GM19455 (cell line): Measurements from ENCODE around the gene TBC1D28.
"Not testable (repeated sequence)": the region's sequence is repeated elsewhere in the genome, so short reads cannot be mapped to it uniquely, and the experiment has no call there.

Source experiments
- ATAC-seq: cut with Tn5 transposase; IDR thresholded peaks from one replicate; pipeline ENCODE4 v1.9.1; 2021; ENCODE audit not compliant: unreplicated experiment

The TBC1D28 gene

DNA sequence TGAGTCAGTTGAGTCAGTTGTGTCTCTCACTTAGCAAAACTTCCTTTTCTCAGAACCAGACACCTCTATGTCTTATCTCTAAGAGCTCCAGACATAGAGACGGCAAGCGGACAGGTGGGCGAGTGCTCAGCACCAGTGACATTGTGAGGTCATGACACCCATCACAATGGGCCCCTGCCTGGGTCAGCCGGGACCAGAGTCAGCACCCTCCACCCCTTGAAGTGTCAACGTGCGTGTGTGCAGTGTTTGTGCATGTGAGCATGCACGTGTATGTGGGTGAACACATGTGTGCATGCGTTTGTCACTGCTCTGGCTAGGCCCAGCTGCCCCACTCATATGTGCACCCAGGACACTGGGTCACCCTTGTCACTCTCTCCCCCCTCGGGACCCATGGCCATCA lies at the start of gene TBC1D28:
Gene TBC1D28 (minus strand): TSS at position 101 of the 400 bp plus-strand sequence. CDS start 3,039 bp downstream, outside the sequence.
- ATAC-seq: not testable (repeated sequence)

- not testable (repeated sequence) for ATAC-seq
Observed at GRCh38 chr17:18682668-18683067, 38.5 kb upstream of the TBC1D28 start.

DNA sequence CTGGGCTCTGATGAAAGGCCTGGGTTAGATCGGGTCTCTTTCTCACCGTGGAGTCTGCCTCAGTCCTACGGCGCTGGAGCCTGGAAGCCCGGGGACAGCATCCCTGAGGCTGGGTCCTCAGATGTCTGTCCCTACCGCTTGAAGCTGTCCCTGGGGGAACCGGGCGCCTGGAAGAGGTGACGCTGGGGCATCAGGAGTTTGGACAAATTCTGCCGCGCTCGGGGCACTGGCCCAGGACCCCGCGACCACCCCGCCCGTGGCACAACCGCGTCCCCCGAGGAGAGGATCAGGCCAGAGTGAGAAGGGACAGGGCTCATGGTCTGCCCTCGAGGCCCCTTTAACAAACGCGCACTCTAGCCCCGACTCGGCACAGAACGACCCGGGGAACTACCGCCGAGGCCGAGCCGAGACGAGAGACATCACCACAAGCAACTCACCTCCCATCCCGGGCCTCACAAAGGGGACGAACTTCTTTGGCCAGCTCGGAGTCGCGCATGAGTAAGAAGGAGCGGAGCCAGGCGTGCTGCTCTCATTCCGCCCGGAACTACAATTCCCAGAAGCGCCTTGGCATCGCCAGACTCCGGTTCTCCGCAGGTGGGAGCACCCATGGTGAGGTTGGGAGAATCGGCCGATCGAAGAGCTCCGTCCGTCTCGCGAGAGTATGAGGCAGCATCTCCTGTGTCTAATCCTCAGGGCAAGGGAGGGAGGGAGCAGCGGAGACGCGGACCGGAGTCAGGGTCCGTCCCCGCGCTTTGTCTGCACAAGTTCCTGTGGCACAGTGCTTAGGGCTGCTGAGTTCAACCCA lies 37.8 kb upstream of the TBC1D28 start, which contains the start of gene FOXO3B:
Gene FOXO3B (minus strand): TSS at position 548 of the 805 bp plus-strand sequence. CDS start 663 bp downstream, outside the sequence.
- ATAC-seq: peak; percentile 66

- not testable (repeated sequence) for ATAC-seq
Observed at GRCh38 chr17:18677381-18677780, 33.2 kb upstream of the TBC1D28 start.

GRCh38 chr17:18676928-18677327 lies 32.7 kb upstream of the TBC1D28 start:
- not testable (repeated sequence) for ATAC-seq

DNA sequence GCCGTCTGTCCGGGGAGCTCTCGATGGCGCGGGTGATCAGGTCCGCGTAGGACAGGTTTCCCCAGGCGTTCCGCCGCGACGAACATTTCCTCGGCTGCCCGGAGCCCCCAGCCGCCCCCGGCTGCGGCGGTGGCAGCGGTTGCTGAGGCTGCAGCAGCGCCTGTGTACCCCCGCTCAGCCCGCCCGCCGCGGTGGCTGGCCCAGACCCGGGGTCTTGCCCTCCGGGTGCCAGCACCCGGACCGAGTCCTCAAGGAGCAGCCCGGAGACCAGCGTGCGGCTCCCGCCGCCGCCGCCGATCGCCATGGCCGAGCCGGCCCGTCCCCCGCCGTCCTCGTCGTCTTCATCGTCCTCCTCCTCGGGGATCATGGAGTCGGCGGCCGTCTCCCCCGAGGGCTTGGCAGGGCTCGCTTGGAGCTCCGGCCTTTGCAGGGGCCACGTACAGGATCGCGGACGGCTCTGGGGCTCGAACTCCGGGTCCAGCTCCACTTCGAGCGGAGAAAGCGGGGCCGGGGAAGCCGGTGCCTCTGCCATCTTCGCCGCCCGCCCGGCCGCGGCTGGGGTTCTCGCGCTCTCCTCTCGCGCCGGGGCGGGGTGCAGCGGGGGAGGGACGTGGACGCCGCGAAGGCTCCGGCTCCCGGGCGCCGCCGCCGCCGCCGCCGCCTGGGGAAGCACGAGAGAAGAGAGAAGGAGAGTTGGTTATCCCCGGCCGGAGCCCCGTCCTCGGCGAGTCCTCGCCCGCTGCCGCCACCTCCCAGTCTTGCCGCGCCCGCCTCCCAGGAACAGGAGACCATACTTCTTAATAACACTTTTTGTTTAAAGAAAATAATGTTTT lies 28.4 kb upstream of the TBC1D28 start:
- not testable (repeated sequence) for ATAC-seq

DNA sequence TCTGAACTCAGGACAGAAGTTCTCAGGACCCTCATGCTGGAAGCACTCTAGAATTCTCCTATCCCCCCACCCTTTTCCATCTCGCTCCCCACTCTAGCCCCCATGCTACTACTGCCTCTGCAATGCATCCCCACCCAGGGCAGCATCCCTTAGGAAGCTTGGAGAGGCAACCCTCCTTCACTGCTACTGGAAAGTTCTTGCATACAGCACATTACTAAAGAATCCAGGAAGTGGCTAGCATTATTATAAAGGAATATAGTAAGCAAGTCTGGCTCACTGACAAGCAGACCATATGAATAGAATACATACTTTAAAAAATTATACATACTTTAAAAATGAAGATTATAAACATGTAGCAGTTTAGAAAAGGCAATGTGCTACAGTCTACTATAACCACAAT lies 24.4 kb upstream of the TBC1D28 start:
- not testable (repeated sequence) for ATAC-seq

- ATAC-seq: not testable (repeated sequence)
Observed at GRCh38 chr17:18667535-18667934, 23.3 kb upstream of the TBC1D28 start.

DNA sequence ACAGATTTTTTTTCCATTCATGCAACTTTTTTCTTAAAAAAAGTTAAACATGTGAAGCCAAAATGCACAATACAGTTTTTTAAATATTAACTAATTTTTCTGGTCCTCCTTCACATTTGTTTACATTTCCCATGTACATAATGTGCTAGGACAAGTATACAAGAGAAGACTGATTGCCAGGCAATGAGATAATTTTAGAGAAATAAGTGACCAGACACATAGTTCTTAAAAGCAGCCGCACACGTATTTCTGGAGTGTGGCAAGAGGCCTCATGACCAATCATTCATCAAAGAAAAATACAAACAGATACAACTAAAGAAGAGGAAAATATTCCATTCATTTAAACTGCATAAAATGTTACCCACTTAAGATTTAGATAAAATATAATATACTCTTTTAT lies 22.1 kb upstream of the TBC1D28 start:
- ATAC-seq: not testable (repeated sequence)

DNA sequence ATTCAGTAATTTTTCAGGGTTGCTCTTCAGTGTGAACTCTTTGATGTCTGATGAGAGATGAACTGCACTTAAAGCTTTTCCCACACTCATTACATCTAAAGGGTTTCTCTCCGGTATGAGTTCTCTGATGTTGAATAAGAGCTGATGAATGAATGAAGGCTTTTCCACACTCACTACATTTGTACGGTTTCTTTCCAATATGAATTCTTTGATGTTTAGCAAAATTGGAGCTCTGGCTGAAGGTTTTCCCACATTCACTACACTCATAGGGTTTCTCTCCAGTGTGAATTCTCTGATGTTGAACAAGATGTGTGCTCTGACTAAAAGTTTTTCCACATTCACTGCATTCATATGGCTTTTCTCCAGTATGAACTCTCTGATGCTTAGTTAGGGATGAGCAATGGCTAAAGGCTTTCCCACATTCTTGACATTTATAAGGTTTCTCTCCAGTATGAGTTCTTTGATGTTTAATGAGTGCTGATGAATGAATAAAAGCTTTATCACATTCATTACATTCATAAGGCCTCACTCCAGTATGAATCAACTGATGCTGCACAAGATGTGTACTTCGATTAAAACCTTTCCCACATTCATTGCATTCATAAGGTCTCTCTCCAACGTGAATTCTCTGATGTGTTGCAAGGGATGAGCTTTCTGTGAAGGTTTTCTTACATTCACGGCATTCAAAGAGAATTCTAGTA lies 17.9 kb upstream of the TBC1D28 start:
- not testable (repeated sequence) for ATAC-seq

- ATAC-seq: not testable (repeated sequence)
Observed at GRCh38 chr17:18650094-18650493, 5.9 kb upstream of the TBC1D28 start.

DNA sequence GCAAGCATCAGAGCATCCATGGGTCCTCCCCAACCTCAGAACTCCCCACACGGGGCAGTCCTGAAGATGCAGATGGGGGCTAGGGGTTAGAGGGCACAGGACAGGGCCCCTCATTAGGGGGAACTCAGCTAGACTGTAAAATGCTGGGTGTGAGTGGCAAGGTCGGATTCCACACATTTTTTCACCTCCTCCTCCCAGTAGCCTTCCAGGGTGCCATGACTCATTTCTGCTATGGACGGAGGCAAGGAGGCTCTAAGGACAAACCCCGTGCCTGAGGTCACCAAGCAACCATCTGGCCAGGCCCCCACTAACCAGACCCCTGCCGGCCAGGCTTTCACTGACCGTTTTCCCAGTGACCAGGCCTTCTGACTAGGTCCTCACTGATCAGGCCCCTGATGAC lies 1.1 kb downstream of the TBC1D28 start:
- not testable (repeated sequence) for ATAC-seq

DNA sequence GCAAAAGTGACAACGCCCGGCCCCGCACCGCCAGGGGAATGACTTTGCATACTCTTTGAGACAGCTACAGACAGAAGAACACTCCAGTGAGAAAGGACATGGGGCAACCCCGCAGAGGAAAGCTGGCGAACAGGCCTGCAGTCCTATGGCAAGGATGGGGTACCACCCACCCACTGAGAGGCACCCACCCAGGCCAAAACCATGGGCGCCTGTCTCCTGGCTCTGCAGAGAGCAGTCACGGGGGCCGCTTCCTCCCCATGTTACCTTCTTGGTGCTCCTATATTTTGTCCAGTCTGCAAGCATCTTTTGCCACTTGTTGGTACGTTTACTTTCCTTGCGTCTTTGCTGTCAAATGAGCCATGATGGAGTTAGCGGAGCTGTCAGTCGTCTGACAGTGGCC lies 5.8 kb downstream of the TBC1D28 start:
- ATAC-seq: not testable (repeated sequence)

- not testable (repeated sequence) for ATAC-seq
Observed at GRCh38 chr17:18636237-18636636, 8.0 kb downstream of the TBC1D28 start.

- ATAC-seq: not testable (repeated sequence)
Observed at GRCh38 chr17:18635773-18636172, 8.4 kb downstream of the TBC1D28 start.

DNA sequence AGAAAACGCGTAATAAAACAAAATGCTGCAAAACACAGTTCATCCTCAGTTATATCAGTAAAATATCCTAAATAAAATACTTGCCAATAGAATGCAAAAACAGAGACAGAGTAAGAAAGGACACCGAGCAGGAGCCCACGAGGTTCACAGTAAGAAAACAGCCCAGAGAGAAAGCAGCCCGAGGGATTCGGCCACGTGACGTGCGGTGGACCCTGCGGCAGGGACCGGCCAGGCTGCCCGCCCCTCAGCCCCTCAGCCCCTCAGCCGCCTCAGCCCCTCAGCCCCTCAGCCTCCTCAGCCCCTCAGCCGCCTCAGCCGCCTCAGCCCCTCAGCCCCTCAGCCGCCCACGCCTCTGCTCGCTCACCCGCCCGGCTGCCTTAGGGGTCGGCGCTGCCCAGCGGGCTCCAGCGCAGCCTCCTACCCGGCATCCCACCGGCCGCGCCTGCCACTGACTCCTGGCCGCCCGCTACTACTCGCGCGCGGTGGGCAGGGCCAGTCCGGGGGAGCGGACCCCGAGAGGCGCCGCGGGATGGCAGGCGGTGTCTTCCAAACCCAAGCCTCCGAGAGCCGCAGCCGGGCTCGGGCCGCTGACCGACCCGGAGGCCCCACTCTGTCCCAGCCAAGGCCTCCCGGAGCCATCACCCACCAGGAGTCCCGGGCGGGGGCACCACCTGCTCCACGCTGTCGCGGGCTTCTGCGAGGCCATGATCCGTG lies 9.5 kb downstream of the TBC1D28 start:
- not testable (repeated sequence) for ATAC-seq

- no peak for ATAC-seq
Observed at GRCh38 chr17:18626152-18626870, 17.9 kb downstream of the TBC1D28 start.

DNA sequence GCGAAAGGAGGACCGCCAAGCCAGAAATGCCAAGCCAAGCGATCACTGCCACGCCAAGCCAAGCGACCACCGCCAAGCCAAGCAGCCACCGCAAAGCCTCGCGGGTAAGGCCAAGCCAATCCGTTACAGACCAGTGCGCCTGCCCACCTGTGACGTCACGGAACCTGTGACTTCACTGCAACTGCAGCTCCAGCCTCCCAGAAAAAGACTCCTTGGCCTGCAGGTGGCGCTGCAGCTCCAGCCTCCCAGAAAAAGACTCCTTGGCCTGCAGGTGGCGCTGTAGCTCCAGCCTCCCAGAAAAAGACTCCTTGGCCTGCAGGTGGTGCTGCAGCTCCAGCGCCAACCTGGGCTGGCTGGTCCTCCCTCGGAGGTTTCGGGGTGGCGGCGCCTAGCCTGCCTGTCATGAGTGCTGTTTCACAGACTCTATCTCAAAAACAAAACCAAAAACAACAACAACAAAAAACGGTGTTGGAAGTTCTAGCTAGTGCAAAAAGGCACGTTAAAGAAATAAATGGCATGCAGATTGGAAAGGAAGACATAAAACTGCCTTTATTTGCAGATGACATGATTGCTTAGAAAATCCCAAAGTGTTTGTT lies 18.6 kb downstream of the TBC1D28 start:
- ATAC-seq: peak; percentile 77

- not testable (repeated sequence) for ATAC-seq
Observed at GRCh38 chr17:18624862-18625501, 19.2 kb downstream of the TBC1D28 start.
